NCI-H2029 (cell line): Measurements from ENCODE around the gene UGT2A2.

Source experiments
- DNase-seq: peaks from one replicate; lab custom pipeline; 2025; lab: John Stamatoyannopoulos, UW

Gene UGT2A2

GRCh38 chr4:69576251-69576877 lies 63.1 kb downstream of the UGT2A2 start:
- DNase-seq: no peak

DNA sequence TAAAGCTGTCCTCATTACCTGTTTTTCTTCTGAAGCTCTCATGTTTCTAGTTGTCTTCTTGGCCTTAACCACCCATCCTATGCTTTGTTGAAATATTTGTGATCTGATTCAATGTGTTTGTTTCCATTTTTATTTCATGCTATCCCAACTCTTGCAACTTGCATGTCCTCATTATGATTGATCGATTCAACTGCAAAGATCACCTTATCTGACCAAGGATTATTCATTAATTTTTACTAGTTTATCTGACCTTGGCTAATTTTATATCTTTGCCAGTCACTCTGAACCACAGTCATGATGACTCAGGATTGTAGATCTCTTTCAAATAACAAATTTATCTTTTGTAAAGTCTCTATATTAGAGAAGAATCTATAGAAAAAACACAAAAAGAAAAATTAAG lies 70.7 kb downstream of the UGT2A2 start:
- no peak for DNase-seq

DNA sequence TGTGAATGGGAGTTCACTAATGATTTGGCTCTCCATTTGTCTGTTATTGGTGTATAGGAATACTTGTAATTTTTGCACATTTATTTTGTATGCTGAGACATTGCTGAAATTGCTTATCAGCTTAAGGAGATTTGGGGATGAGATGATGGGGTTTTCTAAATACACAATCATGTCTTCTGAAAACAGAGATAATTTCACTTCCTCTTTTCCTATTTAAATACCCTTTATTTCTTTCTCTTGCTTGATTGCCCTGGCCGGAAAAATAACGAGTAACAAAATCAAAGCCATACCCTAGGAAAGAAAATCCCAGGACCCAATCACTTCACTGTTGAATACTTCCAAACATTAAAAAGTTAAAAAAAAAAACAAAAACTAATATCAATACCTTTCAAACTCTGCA lies 76.0 kb downstream of the UGT2A2 start:
- DNase-seq: no peak

- no peak for DNase-seq
Measured at GRCh38 chr4:69549651-69550050, 89.8 kb downstream of the UGT2A2 start.

- no peak for DNase-seq
Measured at GRCh38 chr4:69546134-69546765, 93.2 kb downstream of the UGT2A2 start.
